ENCODE results near the gene C20orf202.
A peak's percentile ranks its signal among the peaks of the same experiment; 100 is the strongest.
"Not testable (repeated sequence)": the region's sequence is repeated elsewhere in the genome, so short reads cannot be mapped to it uniquely, and the experiment has no call there.

Gene C20orf202

GRCh38 chr20:1209447-1210387 is 6.5 kb downstream of the C20orf202 start:
- DNase-seq = no peak

- DNase-seq = no peak
Measured at GRCh38 chr20:1210501-1210900, 7.2 kb downstream of the C20orf202 start.

GRCh38 chr20:1212023-1212422 is 8.8 kb downstream of the C20orf202 start:
- DNase-seq = no peak

- peak; percentile 76 for DNase-seq
Measured at GRCh38 chr20:1212607-1213396, 9.5 kb downstream of the C20orf202 start.

GRCh38 chr20:1214838-1215261 is 11.6 kb downstream of the C20orf202 start:
- no peak for DNase-seq

- DNase-seq = no peak
Measured at GRCh38 chr20:1215386-1216170, 12.3 kb downstream of the C20orf202 start.

GRCh38 chr20:1216527-1217427 is 13.5 kb downstream of the C20orf202 start:
- DNase-seq = not testable (repeated sequence)

- not testable (repeated sequence) for DNase-seq
Measured at GRCh38 chr20:1222750-1223149, 19.5 kb downstream of the C20orf202 start.

GRCh38 chr20:1224205-1224890 is 21.1 kb downstream of the C20orf202 start:
- DNase-seq = no peak

- peak; percentile 53 for DNase-seq
Measured at GRCh38 chr20:1225263-1225782, 22.1 kb downstream of the C20orf202 start.

- DNase-seq = peak; percentile 75
Measured at GRCh38 chr20:1225783-1226654, 22.8 kb downstream of the C20orf202 start, which contains the start of gene RAD21L1. Gene RAD21L1 (plus strand): TSS chr20:1226044. CDS start chr20:1228454, 2,410 bp downstream.

GRCh38 chr20:1229541-1229940 is 26.3 kb downstream of the C20orf202 start:
- no peak for DNase-seq

GRCh38 chr20:1232286-1233111 is 29.2 kb downstream of the C20orf202 start:
- DNase-seq = no peak

GRCh38 chr20:1240549-1240948 is 37.3 kb downstream of the C20orf202 start:
- DNase-seq = no peak

- DNase-seq = peak; percentile 17
Measured at GRCh38 chr20:1241456-1241855, 38.2 kb downstream of the C20orf202 start.

- DNase-seq = no peak
Measured at GRCh38 chr20:1242099-1242498, 38.8 kb downstream of the C20orf202 start.

GRCh38 chr20:1242530-1242929 is 39.3 kb downstream of the C20orf202 start:
- DNase-seq = no peak

- DNase-seq = no peak
Measured at GRCh38 chr20:1245578-1245977, 42.3 kb downstream of the C20orf202 start.

GRCh38 chr20:1247689-1248088 is 44.4 kb downstream of the C20orf202 start:
- DNase-seq = no peak

All from NCI-H2171 treated with DMSO at 0.1 percent for 48 hours (cell line).